ENCODE data around the gene FAM83C.

FAM83C gene

GRCh38 chr20:35284267-35284991 is 7.8 kb downstream of the FAM83C start, which contains the start of gene EIF6:
Gene EIF6 (minus strand): TSS chr20:35284772. CDS start chr20:35284487, 285 bp downstream.
- DNase-seq (ENCODE audit: low read depth, low spot score) = peak; percentile 83

GRCh38 chr20:35283441-35284266 is 8.6 kb downstream of the FAM83C start:
- no peak for DNase-seq (ENCODE audit: low read depth, low spot score)

- no peak for DNase-seq (ENCODE audit: low read depth, low spot score)
Measured at GRCh38 chr20:35281506-35282101, 10.6 kb downstream of the FAM83C start.

DNA sequence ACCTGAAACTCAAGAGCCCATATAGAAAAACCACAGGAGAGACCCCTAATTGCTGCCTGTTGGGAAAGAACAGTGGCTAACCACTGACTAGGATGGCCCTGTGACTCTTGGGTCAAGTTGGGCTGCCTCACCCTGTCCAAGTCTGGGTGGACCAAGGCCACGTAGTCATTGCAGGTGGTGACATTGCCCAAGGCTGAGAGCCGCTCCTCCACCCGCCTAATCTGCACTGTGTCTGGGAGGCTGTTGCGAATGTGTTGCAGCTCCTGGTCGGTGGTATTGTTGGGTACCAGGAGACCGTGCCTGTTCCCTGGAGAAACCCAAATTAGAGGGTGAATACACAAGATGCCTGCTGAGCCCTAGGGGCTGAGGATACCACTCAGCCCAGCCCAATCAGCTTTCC is 11.7 kb downstream of the FAM83C start:
- no peak for DNase-seq (ENCODE audit: low read depth, low spot score)

GRCh38 chr20:35279533-35280174 is 12.6 kb downstream of the FAM83C start:
- DNase-seq (ENCODE audit: low read depth, low spot score) = no peak

- DNase-seq (ENCODE audit: low read depth, low spot score) = no peak
Measured at GRCh38 chr20:35279040-35279439, 13.2 kb downstream of the FAM83C start.

DNA sequence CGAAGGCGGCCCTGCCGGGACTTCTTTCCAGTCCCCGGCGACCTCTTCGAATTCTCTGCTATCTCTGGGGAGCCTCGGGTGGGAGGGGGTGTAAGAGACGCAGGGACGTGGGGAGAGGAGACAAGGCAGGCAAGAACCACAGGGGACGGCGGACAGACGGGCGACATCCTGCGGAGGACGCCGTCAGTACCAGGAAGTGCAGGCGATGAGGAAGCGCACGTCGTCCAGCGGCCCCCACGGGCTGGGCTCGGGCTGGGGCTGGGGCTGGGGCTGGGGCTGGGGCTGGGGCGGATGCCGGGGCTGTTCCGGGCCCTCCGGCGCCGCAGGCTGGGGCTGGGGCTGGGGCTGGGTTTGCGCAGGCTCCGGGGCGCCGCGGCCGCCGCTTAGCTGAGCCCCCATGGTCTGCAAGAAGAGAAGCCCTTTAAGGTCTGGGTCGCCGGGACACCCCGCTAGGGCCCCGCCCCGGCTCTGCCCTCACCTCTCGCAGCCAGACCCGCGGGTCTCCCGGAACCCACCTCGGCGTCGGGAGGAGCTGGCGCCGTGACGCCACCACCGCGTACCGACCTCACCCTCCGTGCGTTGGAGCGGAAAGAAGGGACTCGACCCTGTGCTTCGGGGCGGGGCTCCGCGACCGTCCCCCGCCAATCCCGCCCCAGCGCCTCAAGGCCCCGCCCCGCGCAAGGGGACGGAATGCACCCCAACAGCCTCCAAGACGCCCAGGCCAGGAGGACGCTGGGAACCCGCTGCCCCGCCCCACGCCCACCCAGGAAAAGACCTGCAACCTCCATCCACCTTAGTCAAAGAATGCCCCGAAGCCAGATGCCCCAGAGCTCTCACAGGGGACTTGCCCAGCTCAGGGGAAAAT is 14.5 kb downstream of the FAM83C start, which contains the start of gene MMP24OS:
Gene MMP24OS (minus strand): TSS at position 592 of the 865 bp plus-strand sequence. CDS start 193 bp downstream, at position 399.
- peak; percentile 71 for DNase-seq (ENCODE audit: low read depth, low spot score)

GRCh38 chr20:35277127-35277526 is 15.1 kb downstream of the FAM83C start:
- no peak for DNase-seq (ENCODE audit: low read depth, low spot score)

DNA sequence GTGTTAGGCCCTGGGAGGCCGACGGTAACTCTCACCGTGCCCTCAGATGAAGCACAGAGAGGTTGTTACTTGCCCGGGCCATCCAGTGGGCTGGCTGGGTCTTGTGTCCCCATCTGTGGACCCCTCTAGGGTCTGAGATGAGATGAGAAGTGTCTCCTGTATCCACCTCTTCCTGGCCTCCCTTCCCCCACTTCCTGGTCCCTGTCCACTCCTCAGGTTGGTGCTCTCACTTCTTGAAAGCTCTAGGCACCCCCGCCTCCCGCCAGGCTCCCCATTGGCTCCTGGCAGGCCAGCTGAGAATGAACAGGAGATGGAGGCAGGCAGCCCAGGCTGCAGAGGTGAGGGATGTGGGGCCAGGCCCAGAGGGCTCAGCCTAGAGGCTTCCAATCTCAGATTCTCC is 15.8 kb downstream of the FAM83C start:
- no peak for DNase-seq (ENCODE audit: low read depth, low spot score)

DNA sequence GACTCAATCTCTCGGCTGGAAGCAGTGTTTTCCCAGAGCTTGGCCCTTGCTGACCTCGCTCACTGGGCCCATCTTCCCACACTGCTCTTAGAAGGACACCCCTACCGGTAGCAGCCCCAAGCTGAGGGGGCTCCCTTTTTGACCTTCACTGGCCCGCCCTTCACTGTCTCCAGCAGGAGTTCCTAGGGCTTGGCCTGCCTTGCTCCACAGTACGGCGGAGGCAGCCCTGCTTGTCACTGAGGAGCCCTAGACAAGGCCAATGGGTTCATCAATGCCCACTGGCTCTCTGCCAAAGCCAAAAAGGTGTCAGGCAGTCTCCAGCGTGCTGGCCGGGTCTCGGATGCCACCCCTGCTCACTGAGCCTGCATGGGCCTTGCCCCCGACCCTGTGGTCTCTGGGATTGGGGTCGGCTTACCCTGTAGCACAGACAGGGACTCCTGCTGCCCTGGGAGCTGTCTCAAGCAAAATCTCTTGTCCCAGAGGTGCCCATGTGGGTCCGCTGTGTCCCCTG is 16.4 kb downstream of the FAM83C start:
- DNase-seq (ENCODE audit: low read depth, low spot score) = no peak

GRCh38 chr20:35274172-35275092 is 17.8 kb downstream of the FAM83C start:
- no peak for DNase-seq (ENCODE audit: low read depth, low spot score)

- DNase-seq (ENCODE audit: low read depth, low spot score) = no peak
Measured at GRCh38 chr20:35273449-35274171, 18.6 kb downstream of the FAM83C start.

DNA sequence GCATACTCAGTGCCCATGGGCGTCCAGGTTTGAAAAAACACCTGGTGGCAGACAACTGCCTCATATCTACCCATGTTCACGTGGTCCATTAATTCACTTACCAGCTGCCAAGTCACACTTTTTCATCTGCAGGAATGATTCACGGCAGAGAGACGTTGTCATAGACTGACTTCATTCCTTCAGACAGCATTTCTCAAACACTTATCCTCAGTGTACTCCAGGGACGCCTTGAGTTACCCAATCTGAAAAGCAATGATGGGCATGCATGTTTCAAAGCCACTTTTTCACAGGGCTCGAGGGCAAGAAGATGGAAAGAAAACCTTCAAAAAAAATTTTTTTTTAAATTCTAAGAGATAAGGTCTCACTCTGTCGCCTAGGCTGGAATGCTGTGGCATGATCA is 20.3 kb downstream of the FAM83C start:
- no peak for DNase-seq (ENCODE audit: low read depth, low spot score)

GRCh38 chr20:35271073-35271882 is 20.9 kb downstream of the FAM83C start:
- no peak for DNase-seq (ENCODE audit: low read depth, low spot score)

GRCh38 chr20:35270021-35270902 is 22.0 kb downstream of the FAM83C start:
- no peak for DNase-seq (ENCODE audit: low read depth, low spot score)

DNA sequence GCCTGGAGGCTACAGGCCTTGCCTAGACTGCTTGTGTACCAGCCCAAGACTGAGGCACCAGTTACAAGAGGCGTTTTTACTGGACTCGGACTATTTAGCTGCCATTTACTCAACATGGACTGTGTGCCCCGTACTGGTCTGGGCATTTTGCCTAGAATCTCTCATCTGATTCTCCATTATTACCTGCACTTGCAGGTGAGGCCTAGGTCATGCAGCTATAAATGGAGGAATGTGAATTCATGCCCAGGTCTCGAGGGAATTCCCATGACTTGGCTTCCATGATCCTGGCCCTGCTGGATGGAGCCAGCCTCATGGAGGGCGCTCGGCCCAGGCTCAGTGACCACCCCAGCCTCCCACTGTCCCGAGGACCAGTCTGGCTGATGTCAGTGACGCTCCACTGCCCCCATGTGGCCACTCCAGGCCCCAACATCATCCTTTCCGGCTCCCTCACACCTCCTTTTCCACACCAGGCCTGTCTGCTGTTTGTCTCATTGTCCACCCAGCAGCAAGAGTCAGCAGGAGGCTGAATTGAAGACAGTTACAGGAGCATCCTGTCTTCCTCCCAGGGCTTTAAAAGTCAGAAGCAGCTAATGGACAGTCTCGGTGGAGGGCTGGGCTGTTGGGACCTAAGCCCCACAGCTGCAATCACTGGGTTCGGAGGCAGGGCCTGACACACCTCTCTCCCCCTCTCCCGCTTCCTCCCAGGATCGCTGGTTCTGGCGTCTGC is 23.0 kb downstream of the FAM83C start:
- DNase-seq (ENCODE audit: low read depth, low spot score) = no peak

Data from iPS DF 19.7 (cell line).